Hypothalamus (tissue), 51 donors: Measurements from ENCODE around the gene ALG1.

Experiments used
- DNase-seq, 51 donors: peaks; one replicate each; lab custom pipeline; 2025; lab: John Stamatoyannopoulos, UW

The ALG1 gene, protein sequence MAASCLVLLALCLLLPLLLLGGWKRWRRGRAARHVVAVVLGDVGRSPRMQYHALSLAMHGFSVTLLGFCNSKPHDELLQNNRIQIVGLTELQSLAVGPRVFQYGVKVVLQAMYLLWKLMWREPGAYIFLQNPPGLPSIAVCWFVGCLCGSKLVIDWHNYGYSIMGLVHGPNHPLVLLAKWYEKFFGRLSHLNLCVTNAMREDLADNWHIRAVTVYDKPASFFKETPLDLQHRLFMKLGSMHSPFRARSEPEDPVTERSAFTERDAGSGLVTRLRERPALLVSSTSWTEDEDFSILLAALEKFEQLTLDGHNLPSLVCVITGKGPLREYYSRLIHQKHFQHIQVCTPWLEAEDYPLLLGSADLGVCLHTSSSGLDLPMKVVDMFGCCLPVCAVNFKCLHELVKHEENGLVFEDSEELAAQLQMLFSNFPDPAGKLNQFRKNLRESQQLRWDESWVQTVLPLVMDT

DNA sequence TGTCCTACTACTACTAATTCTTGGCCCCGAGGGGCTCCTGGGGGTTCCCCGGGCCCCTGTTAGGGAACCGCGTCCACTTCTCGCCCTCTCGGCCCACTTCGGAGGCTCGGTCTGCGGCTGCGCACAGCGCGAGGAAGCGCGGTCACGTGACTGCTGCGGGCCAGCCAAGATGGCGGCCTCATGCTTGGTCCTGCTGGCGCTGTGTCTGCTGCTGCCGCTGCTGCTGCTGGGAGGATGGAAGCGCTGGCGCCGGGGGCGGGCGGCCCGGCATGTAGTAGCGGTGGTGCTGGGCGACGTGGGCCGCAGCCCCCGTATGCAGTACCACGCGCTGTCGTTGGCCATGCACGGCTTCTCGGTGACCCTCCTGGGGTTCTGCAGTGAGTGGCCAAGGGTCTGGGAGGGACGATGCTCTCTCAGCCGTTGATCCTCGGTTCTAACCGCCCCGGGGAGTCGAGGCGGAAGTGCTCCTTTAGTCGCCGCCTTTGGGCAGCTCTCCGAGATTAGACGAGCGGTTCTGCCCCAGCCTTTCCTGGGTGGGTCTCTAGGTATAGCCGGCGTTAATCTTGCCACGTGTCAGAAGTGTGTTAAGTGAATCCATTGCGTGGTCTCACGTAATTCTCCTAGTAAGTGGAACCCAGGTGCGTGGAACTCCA, at the start of gene ALG1:
Gene ALG1, plus strand, starts transcription at position 163 of the 653 bp plus-strand sequence. Its CDS starts 7 bp downstream, at position 170.
- peak; percentile 22 to 92 (median 81) for DNase-seq

DNA sequence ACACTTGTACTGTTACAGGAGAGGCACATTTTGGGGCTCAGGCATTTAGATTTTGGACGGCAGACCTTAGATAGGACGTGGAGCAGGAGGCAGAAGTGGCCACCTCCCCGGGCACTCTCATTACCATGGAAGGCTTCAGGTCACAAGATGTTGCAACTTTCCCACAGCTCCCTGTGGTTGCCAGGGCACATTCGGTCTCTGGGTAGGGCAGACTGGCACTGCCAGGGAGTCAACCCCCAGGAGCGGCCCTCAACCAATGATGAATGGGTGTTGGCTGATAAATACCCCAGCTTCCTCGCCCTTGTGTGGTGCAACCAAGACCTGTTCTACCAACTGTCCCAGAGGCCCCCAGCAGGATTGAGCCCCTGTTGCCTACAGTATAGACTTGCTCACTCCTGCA, 49.1 kb upstream of the ALG1 start:
- DNase-seq, result no peak

DNA sequence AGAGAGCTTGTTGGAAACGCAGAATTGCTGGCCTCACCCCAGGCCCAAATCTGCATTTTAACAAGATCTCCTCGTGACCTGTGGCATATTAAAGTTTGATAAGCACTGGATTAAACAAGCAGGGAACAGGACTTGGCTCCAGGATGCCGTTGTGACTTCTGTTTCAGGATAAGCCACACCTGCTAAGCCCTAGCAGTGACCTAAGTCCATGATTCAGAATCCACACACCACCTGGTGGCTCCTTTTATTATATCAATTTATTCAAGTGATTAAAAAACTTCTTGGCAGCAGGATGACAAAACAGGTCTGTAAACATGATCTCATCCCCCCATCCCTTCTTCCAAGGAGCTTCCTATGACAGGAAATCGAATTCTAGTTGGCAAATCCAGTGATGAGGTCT, 47.0 kb upstream of the ALG1 start:
- peak in 1 of 51 donors; percentile 56 for DNase-seq

DNA sequence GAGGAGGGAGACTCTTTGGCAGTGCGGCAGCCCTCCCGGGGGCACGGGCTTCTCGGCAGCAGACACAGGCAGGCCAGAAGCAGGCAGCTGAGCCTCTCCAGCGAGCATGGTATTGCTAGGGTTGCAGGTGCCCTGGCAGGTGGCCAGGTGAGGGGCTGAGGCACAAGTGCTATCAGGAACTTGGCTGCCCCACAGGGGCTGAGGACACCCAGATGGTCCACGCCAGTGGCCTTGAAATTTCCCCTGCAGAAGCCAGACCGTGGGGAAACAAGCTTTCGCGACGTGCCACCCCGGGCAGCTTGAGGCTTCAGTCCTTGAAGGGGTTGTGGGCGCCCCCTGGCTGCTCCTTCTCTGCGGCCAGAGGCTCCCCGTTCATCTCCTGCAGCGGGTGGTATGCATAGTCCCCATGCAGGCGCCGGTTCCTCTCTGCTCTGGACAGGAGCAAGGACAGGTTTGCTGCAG, 46.4 kb upstream of the ALG1 start:
- DNase-seq, result peak in 38 of 51 donors; percentile 4 to 77 (median 49)

DNA sequence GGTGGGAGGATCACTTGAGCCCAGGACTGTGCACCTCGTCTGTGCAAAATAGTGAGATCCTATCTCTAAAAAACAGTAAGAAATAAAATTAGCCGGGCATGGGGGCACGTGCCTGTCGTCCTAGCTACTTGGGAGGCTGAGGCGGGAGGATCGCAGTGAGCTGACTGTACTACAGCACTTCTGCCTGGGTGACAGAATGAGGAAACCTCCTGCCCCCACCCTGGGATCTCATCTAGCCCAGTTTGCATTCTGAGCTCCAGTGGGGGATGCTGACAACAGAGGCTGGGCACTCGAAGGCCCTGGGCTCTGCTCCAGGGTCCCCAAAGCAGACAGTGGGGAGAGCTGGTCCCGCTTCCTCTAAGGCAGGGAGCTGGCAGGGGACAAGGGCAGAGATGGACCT, 45.0 kb upstream of the ALG1 start:
- no peak for DNase-seq

DNA sequence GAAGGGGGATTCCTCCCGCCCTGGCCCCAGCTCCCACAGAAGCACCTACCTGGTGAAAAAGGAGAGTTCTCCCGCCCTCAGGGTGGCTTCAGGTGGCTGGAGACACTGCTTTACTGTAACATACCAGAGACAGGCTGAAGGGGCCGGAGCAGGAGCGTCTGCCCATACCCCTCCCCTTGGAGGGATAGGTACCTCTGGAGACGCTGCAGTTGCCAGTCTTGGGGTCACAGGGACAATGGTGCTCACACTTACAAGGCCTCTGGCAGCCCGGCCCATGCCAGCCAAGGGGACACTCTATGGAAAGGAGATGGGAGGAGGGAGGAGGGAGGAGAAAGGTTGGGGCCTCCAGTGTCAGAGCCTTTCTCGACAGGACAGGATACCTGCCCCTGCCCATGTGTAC, 44.6 kb upstream of the ALG1 start:
- no peak for DNase-seq

DNA sequence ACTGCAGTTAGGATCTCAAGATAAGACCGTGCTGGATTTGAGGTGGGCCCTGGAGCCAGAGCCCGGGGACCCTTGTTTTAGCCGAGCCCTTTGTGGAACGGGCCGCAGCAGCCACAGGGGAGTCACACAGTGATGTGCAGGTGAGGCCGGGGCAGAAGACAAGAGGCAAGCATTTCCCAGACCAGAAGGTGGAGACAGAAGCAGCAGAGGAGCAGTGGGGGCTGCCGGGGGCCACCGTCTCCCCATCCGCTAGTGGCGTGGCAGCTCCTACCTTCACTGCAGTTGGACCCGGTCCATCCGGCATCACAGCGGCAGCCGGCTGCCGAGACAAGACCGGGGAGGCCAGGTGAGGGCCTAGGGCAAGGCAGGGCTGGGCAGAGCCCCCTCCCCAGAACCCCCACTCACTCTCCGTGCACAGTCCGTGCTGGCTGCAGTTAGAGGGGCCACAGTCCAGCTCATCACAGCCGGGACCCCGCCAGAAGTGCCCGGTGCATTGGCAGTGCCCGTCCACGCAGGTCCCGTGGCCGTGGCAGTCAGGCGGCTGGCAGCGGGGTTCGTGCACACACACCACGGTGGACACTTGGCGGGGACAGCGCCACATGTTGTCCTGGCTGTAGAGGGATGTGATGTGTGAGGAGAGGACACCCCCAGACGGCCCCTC, 43.9 kb upstream of the ALG1 start:
- no peak for DNase-seq

DNA sequence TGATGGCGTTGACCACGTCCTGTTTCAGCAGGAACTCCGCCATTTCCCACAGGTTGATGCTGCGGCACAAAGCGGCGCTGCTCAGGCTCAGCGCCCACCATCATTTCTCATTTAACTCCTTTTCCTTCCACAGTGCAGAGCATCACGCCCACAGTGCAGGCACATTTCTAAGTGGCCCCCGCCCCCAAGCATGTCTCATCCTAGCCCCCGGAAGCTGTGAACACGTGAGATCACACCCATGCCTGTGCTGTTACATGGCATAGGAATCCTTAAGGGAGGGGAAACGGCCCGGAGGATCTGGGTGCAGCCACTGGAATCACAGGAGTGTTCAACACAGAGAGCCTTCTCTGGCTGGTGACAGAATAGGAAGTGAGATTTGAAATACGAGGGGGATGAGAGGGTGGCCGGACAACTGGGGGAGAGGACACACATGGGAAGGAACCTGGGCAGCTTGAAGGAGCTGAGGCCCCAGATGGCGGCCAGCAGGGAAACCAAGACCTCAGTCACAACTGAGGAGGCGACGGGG, 42.6 kb upstream of the ALG1 start:
- peak in 4 of 51 donors; percentile 15 to 73 (median 47) for DNase-seq

DNA sequence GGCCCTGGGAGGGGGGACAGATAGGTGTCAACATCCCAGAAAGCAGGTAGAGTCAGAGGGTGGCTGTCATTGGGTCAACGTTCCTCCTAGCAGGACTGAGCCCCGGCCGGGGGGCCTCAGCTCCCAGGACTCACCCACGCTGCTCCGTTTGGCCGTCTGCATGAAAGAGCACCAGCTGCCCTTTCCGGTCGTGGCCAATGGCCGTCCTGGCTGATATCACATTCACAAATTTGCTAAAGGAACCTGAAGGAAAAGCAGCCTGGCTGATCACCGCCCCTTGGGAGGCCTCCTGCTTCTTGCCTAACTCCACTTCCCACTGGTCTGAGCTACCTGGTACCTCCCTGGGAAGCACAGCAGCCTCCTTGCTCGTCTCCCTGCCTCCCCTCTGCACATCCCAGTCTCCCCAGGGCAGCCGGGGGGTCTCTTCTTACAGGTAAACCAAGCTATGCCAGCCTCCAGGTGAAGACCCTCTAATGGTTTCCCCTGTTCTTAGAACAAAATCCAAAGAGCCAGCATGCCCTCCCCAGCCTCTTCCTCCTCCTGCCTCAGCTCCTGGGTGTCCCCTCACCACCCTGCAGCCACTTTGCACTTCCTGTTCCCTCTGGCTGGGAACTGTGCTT, 41.3 kb upstream of the ALG1 start:
- DNase-seq, result no peak

DNA sequence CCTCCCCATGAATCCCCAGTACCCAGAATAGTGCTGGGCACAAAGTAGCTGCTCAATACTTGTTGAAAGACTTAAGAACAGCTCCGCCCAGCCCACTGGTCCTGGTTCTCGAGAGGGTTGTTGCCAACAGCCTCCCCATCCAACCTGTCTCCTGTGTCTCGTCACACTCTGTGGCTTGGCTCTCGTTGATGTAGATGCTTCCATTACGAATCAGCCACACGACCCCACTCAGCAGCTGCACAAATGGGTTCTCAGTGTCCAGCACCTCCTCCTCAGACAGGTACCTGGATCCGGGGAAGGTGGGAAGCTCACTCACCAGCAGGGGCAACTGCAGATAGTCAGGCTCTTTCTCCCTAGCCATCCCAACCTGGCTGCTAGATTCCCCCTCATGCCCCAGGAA, 40.0 kb upstream of the ALG1 start:
- no peak for DNase-seq

DNA sequence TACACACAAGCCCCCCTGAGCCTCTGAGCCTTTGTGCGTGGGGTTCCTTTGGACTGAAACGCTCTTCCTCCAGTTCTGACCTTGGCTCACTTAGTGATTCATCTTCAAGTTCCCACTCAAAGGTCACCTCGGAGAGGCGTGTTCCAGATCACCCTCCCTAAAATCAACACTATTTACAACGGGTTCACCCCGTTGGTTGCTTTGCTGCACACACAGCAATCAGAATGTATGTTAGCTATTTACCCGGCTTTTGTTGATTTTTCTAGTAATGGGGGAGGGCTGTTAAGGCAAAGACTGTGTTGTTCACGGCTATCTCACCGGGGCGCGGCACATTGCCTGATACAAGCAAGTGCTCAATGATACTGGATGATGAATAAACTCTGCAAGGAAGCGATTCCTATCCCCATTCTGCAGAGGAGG, 38.9 kb upstream of the ALG1 start:
- no peak for DNase-seq

DNA sequence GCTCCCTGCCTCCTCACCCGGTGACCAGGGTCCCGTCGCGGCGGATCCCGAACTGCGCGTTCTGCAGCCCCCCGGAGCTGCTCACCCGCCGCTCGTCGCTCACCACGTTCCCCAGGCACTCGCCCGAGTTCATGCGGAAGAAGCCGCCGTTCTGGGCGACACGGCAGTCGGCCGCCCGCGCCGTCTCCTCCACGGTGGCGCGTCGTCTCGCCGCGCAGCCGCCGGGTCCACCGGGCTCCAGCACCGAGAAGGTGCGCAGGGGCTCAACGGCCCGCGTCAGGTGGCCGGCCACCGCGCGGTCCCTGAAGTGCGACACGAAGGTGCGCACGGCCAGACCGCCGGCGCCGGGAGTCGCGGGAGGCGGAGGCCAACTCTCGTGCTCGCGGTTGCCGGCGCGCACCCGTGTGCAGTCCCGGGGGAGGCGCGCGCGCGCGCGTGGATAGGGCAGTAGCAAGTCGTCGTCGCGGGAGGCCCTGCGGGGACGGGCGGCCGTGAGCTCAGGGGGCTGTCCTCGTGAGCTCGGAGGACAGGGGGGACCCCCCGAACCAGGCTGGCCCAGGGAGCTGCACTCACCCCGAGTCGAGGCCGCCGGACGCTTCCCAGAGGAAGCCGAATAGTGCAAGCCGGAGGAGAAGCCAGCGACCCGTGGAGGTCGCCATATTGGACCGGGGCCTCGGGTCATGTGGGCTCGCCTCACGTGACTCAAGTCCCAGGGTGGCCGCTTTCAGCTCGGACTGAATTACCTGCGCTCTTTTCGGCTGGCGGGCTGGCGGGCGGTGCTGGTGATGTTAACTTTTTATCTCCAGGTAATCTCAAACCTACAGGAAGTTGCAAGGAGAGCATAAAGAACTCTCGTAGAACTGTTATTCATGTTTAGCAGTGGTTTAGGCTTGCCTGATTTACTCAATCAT, 38.1 kb upstream of the ALG1 start, which contains the start of gene NAGPA:
Gene NAGPA, minus strand, starts transcription at position 680 of the 911 bp plus-strand sequence. Its CDS starts 21 bp downstream, at position 659.
- peak; percentile 50 to 93 (median 82) for DNase-seq

DNA sequence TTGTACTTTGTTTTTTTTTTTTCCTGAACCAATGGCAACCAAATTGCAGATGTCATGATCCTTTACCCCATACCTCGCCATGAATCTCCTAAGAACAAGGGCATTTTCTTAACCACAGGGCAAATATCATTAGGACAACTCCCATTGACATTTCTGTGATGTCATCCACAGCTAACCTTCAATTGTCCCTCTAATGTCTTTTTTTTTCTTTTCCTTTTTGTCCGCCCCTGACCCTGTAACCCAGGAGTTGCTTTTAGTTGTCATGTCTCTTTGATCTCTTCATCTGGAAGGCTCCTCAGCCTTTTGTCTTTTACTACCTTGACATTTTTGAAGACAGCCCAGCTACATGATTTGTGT, 37.5 kb upstream of the ALG1 start:
- no peak for DNase-seq

DNA sequence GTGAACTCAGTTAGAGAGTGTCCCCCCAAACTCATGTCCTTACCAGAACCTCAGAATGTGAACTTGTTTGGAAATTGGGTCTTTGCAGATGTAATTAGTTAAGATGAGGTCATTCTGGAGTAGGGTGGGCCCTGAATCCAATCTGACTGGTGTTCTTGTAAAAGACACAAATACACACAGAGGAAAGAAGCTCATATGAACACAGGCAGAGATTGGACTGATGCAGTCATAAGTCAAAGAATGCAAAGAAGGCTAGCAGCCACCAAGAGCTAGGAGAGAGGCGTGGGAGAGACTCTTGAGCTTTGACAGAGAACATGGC, 35.8 kb upstream of the ALG1 start:
- DNase-seq, result no peak

DNA sequence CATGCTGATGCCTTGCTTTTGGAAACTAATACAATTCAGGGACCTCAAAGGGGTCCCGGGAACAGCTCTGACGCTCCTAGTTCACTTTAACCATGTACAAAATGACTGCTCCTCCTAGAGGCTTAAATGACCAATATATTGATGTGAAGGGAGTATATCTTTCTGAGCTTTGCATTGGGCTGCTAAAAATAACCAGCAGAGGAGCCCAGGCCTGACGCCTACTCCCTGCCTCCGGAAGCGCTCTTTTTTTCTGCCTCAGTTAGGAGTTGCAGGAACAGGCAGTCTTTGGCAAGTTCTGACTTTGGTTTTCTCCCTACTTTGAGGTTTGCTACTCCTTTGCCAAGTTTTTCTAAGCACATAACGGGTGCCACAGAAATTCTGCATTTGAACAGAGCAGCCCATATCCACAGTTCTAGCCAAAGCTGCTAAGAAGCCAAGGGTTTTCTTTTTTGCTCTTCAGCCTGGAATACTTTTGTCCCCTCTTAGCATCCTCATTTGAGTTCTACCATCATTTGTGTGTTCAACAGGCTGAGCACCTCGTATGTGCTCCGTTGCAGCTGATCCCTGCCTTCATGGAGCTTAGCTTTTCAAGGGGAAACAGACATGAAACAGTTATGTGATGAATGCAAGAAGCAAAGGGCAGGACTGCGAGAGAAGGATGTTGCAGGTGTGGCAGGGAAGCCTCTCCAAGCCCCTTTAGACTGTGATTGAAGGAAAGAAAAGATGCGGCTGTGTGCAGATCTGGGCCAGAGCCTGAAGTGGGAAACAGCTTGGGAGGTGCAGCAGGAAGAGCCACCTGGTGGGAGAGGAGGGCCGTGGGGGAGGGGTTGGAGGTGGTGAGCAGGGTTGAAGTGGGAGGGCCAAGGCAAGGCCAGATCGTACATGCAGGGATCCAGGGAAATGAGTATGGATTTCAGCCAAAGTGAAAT, 35.2 kb upstream of the ALG1 start:
- no peak for DNase-seq

DNA sequence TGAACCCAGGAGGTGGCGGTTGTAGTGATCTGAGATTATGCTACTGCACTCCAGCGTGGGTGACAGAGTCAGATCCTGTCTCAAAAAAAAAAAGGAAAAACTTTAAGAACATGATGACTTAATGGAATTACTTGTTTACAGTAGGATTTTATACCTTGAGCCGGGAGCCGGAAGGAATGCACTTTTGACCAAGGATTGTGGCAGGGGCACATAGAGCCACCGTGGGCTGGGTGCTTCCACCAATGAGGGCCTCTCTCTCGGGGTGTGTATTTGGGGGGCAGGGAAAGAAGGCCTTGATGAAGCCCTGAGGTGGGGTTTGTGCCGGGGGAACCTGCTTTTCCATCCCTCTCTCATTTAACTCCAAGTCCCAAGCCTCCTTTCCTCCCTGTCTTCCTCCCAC, 31.2 kb upstream of the ALG1 start:
- DNase-seq, result no peak

DNA sequence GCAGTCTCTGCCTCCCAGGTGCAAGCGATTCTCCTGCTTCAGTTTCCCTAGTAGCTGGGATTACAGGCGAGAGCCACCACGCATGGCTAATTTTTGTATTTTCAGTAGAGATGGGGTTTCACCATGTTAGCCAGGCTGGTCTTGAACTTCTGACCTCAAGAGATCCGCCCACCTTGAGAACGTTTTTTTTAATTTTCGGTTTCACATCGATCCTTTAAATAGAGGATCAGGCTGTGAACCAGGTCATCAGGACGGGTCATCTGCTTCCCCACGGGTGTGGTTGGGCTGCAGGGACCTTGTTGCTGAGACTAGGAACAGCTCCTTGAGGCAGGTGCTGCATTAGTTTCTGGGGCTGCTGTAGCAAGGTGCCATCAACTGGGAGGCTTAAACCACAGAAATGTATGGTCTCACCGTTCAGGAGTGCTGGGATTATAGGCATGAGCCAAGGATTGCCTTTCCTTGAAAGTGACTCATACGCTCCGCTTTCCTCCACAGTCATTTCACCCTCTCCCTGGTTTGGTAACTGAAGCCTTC, 30.0 kb upstream of the ALG1 start:
- no peak for DNase-seq

DNA sequence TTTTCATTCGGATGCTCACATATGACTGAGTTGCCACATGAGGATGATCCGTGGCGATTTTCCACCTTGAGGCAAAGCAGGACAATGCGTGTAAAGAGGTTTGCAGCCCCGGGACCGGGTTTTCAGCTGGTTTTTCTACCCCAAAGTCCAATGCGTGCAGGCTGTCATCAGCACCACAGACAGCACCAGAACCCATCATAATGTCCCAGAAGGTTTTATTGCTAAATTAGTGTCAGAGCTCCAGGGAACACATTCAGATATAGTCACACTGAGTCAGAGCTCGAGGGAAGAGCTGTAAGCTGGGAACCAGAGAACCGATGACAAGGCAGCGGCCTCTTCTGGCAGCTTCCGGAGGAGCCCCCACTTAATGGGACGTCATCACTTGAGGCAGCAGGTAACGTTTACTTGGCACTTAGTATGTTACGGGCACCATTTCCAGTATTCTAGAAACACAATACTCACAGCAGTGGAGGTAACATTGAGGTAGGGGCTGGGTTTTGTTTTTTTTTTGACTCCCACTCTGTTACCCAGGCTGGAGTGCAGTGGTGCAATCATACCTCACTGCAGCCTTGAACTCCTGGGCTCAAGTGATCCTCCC, 29.0 kb upstream of the ALG1 start:
- peak in 1 of 51 donors; percentile 31 for DNase-seq
